Common myeloid progenitor, CD34-positive (primary cell): Measurements from ENCODE around the gene DRD1.
A peak's percentile ranks its signal among the peaks of the same experiment; 100 is the strongest.

Source experiments
- CTCF ChIA-PET: fragments of 350-600 bp; sonication (Branson Sonifier 250); formaldehyde crosslinking; loops from one replicate; lab custom pipeline; 2021; ENCODE audit warnings: antibody characterized with exemption; lab: Charles Lee
- POLR2A ChIA-PET: fragments of 350-600 bp; sonication (Branson Sonifier 250); formaldehyde crosslinking; loops from one replicate; lab custom pipeline; 2021; ENCODE audit warnings: antibody characterized with exemption; lab: Charles Lee
- DNase-seq, 3 donors: peaks; one replicate each; pipeline versions ENCODE4 v3.0.0 to v3.0.0-alpha.2; 2013
- H3K27ac ChIP-seq, 2 experiments: 1 replicate in 1 of 2; 2 replicates in 1 of 2; pipeline ENCODE4 v1.7.0; 2013; ENCODE audit warnings: inconsistent platforms in 2 of 2, low read length in 2 of 2, mild to moderate bottlenecking in 2 of 2, low read depth in 1 of 2, moderate library complexity in 1 of 2; ENCODE audit not compliant: severe bottlenecking in 2 of 2, insufficient read depth in 1 of 2, poor library complexity in 1 of 2
- H3K27me3 ChIP-seq, 5 experiments: replicated peaks in 2 of 5; 1 replicate in 3 of 5; 2 replicates in 2 of 5; pipeline versions ENCODE4 v1.6.1 to v1.7.0; 2013; ENCODE audit warnings: low read length in 4 of 5, mild to moderate bottlenecking in 2 of 5, moderate library complexity in 2 of 5, inconsistent platforms in 1 of 5; ENCODE audit not compliant: insufficient read depth in 5 of 5, control insufficient read depth in 4 of 5
- H3K36me3 ChIP-seq, 4 experiments: 1 replicate in 2 of 4; 2 replicates in 2 of 4; pipeline versions ENCODE4 v1.6.1 to v1.7.0; 2013; ENCODE audit warnings: low read length in 3 of 4, control low read depth in 1 of 4, mild to moderate bottlenecking in 1 of 4; ENCODE audit not compliant: control insufficient read depth in 4 of 4, insufficient read depth in 4 of 4
- H3K4me1 ChIP-seq, 4 experiments: 1 replicate in 3 of 4; 2 replicates in 1 of 4; pipeline versions ENCODE4 v1.6.1 to v1.7.1; 2013; ENCODE audit warnings: low read length in 3 of 4, mild to moderate bottlenecking in 3 of 4, control low read depth in 1 of 4, inconsistent platforms in 1 of 4, moderate library complexity in 1 of 4; ENCODE audit not compliant: control insufficient read depth in 4 of 4, insufficient read depth in 4 of 4; ENCODE audit errors: control extremely low read depth in 1 of 4
- H3K4me3 ChIP-seq, 7 experiments: 1 replicate in 4 of 7; 2 replicates in 3 of 7; pipeline versions ENCODE4 v1.5.1 to v1.7.0; 2013; ENCODE audit warnings: mild to moderate bottlenecking in 7 of 7, low read length in 6 of 7, moderate library complexity in 6 of 7, inconsistent platforms in 2 of 7, low read depth in 2 of 7, control low read depth in 1 of 7; ENCODE audit not compliant: insufficient read depth in 4 of 7, control insufficient read depth in 1 of 7; ENCODE audit errors: extremely low read depth in 1 of 7
- H3K9me3 ChIP-seq, 5 experiments: 1 replicate in 4 of 5; 2 replicates in 1 of 5; pipeline versions ENCODE4 v1.6.1 to v1.7.1; 2013; ENCODE audit warnings: low read length in 4 of 5, mild to moderate bottlenecking in 2 of 5, inconsistent platforms in 1 of 5, low read depth in 1 of 5, moderate library complexity in 1 of 5; ENCODE audit not compliant: control insufficient read depth in 4 of 5, insufficient read depth in 2 of 5; ENCODE audit errors: control extremely low read depth in 1 of 5
- WGBS: methylation state at CpG from one replicate; pipeline ENCODE4 v1.1.5; 2013; ENCODE audit not compliant: insufficient coverage; 5-methylcytosine and 5-hydroxymethylcytosine counted together

Gene DRD1

GRCh38 chr5:175478008-175478383, 34.0 kb upstream of the DRD1 start:
- peaks cover 2 to 7% (median 5%) of the 10 kb centered on the region in 5 experiments for H3K27me3 ChIP-seq
- H3K27ac ChIP-seq, result no peak overlapping the region
- peaks cover 0 to 19% (median 1%) of the 10 kb centered on the region in 4 experiments for H3K36me3 ChIP-seq
- POLR2A ChIA-PET, result no interaction called here
- DNase-seq, result no peak
- H3K4me1 ChIP-seq, result peaks cover 15 to 29% (median 24%) of the 10 kb centered on the region in 4 experiments
- WGBS, result 0% methylated on average over 7 of the region's 12 CpGs
- CTCF ChIA-PET, result no interaction called here
- H3K9me3 ChIP-seq, result no peaks in the 10 kb centered on the region
- H3K4me3 ChIP-seq, result peak overlapping the region; percentile 52 to 89 (median 86)

GRCh38 chr5:175477440-175477839, 33.5 kb upstream of the DRD1 start:
- Histone ChIP-seq H3K4me3 (no peak overlapping the region), H3K9me3 (no peaks in the 10 kb centered on the region), H3K27me3 (peaks cover 2 to 7% (median 5%) of the 10 kb centered on the region in 5 experiments), H3K27ac (no peak overlapping the region), H3K4me1 (peaks cover 15 to 27% (median 24%) of the 10 kb centered on the region in 4 experiments), H3K36me3 (peaks cover 0 to 15% (median 1%) of the 10 kb centered on the region in 4 experiments)
- WGBS, result no CpG with 5 or more reads among the region's 5 CpGs
- CTCF ChIA-PET, result interaction anchor here (1.4 kb wide), 1 partner anchor 12 kb away, joined by 5 read pairs; no protein-coding TSS in a partner anchor
- POLR2A ChIA-PET, result no interaction called here
- no peak for DNase-seq

GRCh38 chr5:175475248-175475647, 31.3 kb upstream of the DRD1 start:
- no CpG with 5 or more reads among the region's 1 CpG for WGBS
- Histone ChIP-seq H3K27ac (no peak overlapping the region), H3K9me3 (no peaks in the 10 kb centered on the region), H3K27me3 (peaks cover 2 to 7% (median 6%) of the 10 kb centered on the region in 5 experiments), H3K4me3 (no peak overlapping the region), H3K36me3 (no peaks in the 10 kb centered on the region), H3K4me1 (peaks cover 8 to 19% (median 18%) of the 10 kb centered on the region in 4 experiments)
- POLR2A ChIA-PET, result no interaction called here
- CTCF ChIA-PET, result interaction anchor here (1.4 kb wide), 1 partner anchor 11 kb away, joined by 5 read pairs; no protein-coding TSS in a partner anchor
- no peak for DNase-seq

- no peak overlapping the region for H3K27ac ChIP-seq
- POLR2A ChIA-PET, result no interaction called here
- no peaks in the 10 kb centered on the region for H3K4me1 ChIP-seq
- DNase-seq, result no peak
- peaks cover 0 to 1% (median 0%) of the 10 kb centered on the region in 5 experiments for H3K9me3 ChIP-seq
- H3K27me3 ChIP-seq, result peaks cover 6 to 14% (median 7%) of the 10 kb centered on the region in 5 experiments
- H3K36me3 ChIP-seq, result no peaks in the 10 kb centered on the region
- CTCF ChIA-PET, result interaction anchor here (0.8 to 1.7 kb wide), 3 partner anchors 9 to 258 kb away, joined by 3 to 5 read pairs (median 4); no protein-coding TSS in a partner anchor
- no peak overlapping the region for H3K4me3 ChIP-seq
These were observed 28.4 kb upstream of the DRD1 start for GRCh38 chr5:175472378-175472777.

GRCh38 chr5:175471628-175472027, 27.6 kb upstream of the DRD1 start:
- Histone ChIP-seq H3K9me3 (peaks cover 0 to 1% (median 0%) of the 10 kb centered on the region in 5 experiments), H3K36me3 (no peaks in the 10 kb centered on the region), H3K27ac (no peak overlapping the region), H3K27me3 (peaks cover 4 to 17% (median 8%) of the 10 kb centered on the region in 5 experiments), H3K4me1 (no peaks in the 10 kb centered on the region), H3K4me3 (no peak overlapping the region)
- POLR2A ChIA-PET, result no interaction called here
- CTCF ChIA-PET, result interaction anchor here (0.8 to 1.7 kb wide), 3 partner anchors 8 to 259 kb away, joined by 3 to 5 read pairs (median 4); no protein-coding TSS in a partner anchor
- 77% methylated on average over 6 of the region's 6 CpGs for whole genome bisulfite sequencing
- no peak for DNase-seq

- no peak overlapping the region for H3K27ac ChIP-seq
- peaks cover 3 to 18% (median 6%) of the 10 kb centered on the region in 5 experiments for H3K27me3 ChIP-seq
- H3K36me3 ChIP-seq, result no peaks in the 10 kb centered on the region
- no peaks in the 10 kb centered on the region for H3K4me1 ChIP-seq
- H3K9me3 ChIP-seq, result peaks cover 0 to 1% (median 0%) of the 10 kb centered on the region in 5 experiments
- ChIA-PET POLR2A (no interaction called here), CTCF (interaction anchor here (1.4 to 1.7 kb wide), 2 partner anchors 8 to 10 kb away, joined by 4 to 5 read pairs; no protein-coding TSS in a partner anchor)
- WGBS, result 100% methylated on average over 1 of the region's 6 CpGs
- H3K4me3 ChIP-seq, result no peak overlapping the region
- no peak for DNase-seq
These were observed 27.2 kb upstream of the DRD1 start for GRCh38 chr5:175471196-175471595.

GRCh38 chr5:175470781-175471180, 26.8 kb upstream of the DRD1 start:
- no peaks in the 10 kb centered on the region for H3K36me3 ChIP-seq
- peaks cover 2 to 18% (median 5%) of the 10 kb centered on the region in 5 experiments for H3K27me3 ChIP-seq
- peaks cover 0 to 1% (median 0%) of the 10 kb centered on the region in 5 experiments for H3K9me3 ChIP-seq
- ChIA-PET POLR2A (no interaction called here), CTCF (no interaction called here)
- WGBS, result 95% methylated on average over 2 of the region's 5 CpGs
- no peak overlapping the region for H3K27ac ChIP-seq
- no peak for DNase-seq
- no peak overlapping the region for H3K4me3 ChIP-seq
- no peaks in the 10 kb centered on the region for H3K4me1 ChIP-seq
